ENCODE results near the gene PRR7.
"Not testable (repeated sequence)": the region's sequence is repeated elsewhere in the genome, so short reads cannot be mapped to it uniquely, and the experiment has no call there.

Gene PRR7, protein sequence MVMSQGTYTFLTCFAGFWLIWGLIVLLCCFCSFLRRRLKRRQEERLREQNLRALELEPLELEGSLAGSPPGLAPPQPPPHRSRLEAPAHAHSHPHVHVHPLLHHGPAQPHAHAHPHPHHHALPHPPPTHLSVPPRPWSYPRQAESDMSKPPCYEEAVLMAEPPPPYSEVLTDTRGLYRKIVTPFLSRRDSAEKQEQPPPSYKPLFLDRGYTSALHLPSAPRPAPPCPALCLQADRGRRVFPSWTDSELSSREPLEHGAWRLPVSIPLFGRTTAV

DNA sequence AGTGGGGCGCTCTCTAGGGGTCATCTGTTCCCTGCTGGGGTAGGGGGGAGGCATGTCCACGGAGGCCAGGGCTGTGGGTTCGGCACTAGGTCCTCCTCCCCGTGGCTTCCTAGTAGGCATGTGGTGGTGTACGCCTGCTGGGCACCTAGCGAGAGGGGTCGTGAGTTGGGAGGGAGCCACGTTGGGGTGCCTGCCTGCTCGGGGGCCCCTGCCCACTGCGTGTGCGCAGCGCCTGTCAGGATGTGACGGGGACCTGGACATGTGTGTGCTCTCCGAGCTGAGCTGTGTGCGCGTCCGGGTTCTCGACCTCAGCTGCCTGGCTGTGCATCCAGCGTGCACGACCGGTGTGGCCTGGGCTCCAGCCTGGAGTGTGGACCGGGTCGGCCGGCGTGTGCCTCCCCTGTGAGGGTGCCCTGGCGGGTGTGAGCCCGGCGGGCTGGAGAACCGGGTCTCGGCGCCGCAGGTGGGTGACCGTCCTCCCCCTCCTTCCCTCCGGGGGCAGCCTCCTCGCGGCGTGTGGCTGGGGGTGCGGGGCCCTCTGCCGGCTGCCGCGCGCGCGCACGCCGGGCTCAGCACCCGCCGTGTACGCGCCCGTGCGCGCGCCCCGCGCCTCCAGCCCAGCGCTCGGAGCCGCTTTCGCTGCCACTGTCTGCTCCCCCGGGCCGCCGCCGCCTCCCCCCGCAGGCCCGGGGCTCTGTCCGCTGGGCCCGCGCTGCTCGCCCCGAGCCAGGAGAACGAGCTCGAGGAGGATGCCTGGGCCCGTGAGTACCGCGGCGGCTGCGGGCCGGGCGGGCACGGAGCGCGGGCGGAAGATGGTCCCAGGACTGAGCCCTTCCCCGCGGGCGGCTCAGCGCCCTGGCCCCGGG, at the start of gene PRR7:
PRR7 (plus strand) TSS at position 615 of the 866 bp plus-strand sequence. CDS start 8,254 bp downstream, outside the sequence.
- peak; percentile 65 for DNase-seq

DNA sequence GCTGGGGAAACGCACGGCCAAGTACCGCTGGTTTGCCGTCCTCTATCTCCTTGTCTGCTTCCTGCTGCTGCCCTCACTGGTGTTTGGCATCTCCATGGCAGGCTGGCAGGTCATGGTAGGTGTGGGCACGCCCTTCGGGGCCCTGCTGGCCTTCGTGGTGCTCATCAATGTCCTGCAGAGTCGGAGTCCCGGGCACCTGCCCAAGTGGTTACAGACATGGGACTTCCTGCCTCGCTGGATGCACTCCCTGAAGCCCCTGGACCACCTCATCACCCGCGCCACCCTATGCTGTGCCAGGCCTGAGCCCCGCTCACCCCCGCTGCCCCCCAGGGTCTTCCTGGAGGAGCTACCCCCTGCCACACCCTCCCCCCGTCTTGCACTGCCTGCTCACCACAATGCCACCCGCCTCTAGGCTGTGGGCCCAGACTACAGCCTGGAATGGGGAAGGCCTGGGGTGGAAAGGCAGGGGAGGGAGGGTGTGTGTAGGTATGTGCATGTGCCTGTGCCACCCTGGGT, 48.7 kb upstream of the PRR7 start:
- no peak for DNase-seq

DNA sequence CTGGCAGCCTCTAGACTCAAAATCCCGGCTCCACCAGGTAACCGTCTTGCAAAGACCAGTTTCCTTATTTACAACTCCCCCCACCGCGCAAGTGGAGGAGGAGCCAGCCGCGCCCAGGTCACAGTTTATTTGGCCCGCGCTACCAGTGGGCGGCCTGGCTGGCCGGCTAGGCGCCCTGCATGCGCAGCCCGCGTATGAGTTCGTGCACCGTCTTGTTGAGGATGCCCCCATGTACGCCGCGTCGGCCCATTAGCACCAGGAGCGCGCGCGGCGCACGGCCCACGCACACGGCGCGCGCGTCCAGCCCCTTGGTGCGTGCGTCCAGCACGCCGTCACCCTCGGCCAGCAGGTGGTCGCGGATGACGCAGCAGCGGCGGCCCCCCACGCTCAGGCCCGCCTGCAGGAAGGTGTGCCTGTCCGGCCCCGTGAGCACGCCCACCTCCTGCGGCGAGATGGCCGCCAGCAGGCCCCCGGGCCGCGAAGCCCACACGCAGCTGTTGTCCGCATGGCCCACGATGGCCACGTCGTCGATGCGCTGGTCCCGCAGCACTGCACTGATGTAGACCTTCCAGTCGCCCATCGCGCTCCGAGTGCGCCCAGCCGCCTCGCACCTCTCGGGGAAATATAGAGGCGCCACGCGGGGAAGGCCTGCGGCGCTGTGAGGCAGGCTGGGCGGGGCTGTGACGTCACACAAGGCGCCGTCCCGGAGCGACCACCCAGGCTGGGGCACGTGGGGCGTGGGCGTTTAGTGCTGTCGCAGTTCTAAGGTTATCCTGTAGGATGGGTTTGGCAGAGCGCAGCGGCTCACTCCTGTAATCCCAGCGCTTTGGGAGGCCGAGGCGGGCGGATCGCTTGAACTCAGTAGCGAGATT, 46.4 kb upstream of the PRR7 start, which contains the start of gene PFN3:
PFN3 (minus strand) TSS at position 665 of the 872 bp plus-strand sequence; CDS start at position 580, 85 bp downstream.
- no peak for DNase-seq

DNA sequence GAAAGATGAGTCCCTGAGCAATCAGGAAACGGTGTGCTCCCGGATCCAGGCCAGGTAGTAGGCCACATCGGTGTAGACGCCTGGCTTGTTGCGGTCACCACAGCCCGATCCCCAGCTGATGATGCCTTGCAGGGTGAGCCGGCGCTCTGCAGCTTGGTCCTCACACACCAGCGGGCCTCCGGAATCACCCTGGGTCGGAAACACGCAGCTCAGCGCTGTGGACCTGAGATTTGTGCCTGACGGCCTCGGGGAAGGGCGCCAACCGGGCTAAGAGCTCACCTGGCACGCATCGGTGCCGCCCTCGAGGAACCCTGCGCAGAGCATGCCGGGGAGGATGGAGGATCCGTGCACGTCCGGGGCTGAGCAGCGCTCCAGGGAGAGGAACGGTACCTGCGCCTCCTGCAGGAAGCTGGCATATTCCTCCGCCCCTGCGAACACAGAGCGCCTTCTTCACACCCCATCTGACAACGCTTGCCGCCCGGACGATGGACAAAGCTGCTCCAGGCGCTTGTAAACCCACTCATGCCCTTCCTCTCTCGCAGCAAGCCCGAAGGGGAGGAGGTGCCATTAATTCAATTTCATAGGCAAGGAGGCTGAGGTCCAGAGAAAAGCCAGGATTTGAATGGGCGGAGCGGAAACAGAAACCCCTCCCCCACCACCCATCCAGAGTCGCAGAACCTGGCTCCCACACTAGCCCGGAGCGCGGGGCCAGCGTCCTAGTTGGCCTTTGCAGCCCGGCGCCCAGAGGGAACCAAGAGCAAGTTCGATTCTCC, 44.2 kb upstream of the PRR7 start:
- peak; percentile 78 for DNase-seq

DNA sequence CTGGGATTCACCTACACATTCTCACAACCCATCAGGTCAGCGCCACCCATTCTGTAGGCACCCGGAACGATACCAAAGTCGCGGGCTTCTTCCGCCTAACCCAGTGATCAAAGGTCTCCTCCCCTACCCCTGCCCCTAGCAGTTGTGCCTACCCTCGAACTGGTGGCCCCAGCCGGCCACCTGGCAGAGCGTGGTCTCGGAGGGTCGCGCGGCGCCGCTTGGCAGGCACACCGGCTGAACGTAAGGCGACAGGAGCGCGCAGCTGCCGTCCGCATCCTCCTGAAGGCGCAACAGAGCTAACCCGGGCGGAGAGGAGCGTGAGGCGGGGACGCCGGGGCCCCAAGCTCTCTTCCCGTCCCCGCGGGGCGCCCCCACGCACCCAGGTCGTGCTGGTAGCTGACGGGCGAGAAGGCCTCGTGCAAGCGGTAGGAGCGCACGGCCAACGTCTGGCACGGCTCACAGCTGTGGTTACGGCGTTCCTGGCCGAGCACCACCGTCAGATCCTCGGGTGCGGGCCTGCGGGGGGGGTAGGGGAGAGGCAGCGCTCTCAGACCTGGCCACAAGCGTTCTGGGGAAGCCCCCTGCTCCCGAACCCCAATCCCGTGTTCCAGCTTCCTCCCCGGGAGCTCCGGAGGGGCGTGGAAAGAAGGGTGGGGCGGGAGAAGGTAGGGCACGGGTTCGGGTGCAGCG, 43.4 kb upstream of the PRR7 start:
- no peak for DNase-seq

DNA sequence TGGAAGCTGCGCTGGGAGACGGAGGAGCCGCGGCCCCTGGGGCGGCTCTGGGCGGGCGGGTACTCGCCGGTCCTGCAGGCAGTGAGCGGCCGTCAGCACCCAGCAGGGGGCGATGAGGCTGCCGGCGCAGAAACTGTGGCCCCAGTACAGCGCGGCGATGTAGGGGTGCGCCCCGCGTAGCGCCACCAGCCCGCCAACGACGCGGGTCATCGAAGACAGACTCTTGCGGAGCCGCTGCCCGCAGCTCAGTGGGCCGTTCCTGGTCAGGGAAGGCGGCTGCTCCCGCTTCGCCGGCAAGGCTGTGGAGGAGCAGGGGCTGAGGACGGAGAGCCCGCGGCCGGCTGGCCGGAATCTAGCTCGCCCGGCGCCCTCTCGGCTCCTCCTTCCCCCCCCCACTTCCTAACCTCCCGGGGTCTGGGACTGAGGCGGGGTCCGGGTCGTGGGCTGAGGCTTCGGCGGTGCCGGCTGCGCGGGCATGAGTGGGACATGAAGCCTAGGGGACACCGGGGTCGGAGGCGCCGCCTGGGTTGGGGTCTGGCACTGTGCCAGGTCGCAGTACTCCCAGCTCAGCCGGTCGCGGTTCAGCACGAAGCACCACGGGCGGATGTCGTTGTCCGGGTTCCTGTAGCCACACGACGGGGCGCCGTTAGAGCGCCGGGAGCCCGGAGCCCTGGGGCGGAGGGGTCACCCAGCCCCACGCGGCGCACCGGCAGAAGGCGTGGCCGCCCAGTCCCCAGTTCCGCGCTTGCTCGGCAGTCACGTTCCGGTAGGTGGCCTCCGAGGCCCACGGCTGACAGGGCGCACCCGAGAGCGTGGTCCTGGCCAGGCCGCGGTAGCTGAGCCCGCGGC, 42.6 kb upstream of the PRR7 start:
- peak; percentile 71 for DNase-seq

DNA sequence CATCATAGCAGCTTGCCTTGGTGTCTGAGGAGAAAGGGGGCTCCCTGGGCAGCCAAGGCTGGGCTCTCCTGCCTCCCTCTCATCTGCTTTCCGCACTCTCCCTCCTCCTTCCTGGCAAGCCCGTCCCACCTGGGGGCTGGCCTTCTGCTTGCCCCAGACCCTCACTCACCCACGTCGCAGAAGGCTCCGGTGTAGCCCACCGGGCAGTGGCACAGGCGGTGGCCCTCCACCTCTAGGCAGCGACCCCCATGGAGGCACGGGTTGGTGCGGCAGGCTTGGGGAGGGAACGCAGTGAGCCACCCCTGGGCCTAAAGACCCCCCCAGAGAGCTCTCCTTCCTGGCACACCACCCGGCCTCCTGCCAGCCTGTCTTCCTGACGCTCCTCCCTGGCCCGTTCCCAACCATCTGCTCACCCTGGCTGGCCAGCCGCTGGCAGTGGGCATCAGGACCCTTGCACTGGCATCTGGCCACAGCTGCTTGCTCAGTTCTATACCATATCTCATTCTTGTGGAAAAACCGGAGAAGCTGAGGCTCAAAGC, 41.9 kb upstream of the PRR7 start:
- DNase-seq: no peak

DNA sequence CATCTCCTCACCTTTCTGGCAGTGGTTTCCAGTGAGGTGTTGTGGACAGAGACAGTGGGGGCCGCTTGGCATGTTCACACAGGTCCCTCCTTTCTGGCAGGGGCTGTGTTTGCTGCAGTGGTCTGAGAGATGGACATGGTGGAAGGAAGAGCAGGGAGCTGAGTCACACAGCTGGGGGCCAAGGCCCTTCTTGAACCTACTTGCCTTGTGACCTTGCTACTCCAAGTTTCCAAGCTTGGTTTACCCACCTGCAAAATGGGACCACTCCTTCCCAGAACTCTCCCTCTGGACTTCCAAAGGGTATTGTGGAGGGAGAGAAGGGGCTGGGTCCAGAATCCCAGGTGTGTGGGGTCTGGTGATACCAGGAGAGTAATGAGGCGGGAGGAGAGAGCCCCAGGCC, 41.3 kb upstream of the PRR7 start:
- DNase-seq: no peak

DNA sequence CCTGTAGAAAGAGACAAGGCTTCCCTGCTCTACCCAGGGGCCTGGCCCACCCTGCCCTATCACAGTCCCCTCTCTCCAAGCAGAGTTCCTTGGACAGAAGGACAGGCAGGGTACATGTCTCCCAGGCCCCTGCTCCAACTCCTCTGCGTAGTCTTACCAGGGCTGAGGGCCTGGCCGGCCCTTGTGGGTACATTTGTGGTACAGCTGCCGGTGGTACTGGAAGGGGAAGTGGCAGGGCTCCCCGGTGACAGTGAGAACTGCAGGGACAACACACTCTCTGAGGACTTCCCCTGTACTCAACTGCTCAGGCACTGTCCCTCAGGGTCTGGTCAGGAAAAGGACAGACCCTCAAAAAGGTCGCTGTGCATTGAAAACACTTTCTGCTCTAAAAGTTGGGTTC, 40.8 kb upstream of the PRR7 start:
- DNase-seq: no peak

DNA sequence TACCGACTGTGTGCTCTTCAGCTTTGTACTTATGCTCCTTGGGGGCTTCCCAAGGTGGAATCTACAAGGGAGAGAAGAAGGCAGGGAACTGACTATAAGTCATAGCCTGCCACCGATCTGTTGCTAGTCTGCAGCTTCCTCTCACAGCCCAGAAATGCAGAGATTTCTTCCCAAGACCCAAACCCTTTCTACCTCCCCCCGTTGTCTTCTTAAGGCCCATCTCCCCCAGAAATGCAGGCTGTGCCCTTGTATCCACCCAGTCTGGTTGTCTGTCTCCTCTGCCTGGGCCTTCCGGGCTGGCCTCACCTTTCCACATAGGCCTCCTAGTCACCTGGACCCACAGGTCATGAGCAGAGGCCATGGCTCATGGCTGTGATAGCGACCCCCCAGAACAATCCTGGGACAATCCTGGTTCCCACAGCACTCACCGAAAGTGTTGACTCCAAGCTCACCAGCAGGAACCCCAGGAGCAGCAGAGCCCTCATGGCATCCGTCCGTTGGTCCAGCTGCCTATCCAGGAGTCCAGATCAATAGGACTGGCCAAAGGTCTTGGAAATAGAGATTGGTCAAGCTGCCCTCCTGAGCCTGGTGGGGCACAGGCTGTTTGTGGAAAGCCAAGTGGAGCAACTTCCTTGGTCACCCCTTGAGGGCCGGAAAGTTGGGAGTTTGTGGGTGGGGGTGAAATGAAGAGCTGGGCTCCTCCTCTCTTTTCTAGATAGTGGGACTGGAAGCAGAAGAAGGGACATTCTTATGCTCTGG, 37.4 kb upstream of the PRR7 start, which contains the start of gene F12:
F12 (minus strand) TSS at position 522 of the 759 bp plus-strand sequence; CDS start at position 485, 37 bp downstream.
- no peak for DNase-seq

DNA sequence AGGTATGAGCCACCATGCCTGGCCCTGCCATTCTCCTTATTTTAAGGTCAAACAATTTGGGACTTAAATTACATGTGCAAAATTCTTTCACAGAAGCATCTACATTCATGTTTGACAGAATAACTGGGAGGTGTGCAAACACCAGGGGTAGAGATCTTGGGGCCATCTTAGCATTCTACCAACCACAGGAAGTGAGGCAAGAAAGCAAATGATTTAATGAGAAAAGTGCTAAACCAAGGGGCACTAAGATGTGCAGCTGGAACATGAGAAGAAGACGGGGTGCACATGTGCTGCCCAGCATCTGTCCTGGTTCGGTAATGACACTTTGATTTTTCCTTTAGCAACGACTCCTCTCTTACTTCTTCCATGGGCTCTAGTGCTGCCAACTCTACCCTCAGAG, 36.0 kb upstream of the PRR7 start:
- DNase-seq: no peak

DNA sequence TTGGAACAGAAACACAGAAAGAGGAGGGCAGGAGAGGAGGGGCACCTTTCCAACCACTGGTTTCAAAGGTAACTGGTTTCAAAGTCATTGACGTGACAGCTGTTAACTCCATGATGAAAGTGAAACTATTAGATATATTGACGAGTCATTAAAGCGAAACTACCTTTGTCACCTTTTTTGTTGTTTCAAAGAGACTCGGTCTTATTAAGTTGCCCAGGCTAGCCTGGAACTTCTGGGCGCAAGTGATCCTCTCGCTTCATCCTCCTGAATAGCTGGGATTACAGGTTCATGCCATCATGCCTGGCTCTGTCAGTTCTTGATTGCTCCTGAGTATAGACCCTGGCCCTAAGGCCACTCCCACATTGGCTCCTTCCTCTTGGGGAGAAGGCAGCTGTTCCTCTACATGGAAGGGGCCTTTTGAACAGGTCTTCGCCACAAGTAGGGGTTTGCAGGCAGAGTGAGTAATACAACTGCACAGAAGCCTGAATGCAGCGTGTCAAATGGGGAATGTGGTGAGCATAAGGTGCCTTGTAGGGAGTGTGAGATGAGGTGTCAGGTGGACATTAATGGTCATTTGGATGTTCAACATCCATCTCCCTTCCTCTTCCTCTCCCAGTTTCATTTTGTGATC, 33.9 kb upstream of the PRR7 start:
- no peak for DNase-seq

DNA sequence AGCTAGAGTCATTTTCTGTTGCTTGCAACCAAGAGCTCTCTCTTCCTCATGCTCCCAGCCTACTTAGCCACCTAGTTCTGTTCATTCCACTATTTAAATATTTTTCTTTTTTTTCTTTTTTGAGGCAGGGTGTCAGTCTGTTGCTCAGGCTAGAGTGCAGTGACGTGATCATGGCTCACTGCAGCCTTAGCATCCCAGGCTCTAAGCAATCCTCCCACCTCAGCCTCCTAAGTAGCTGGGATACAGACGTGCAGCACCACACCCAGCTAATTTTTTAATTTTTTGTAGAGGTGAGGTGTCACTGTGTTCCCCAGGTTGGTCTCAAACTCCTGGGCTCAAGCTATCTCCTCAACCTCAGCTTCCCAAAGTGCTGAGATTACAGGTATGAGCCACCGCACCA, 32.1 kb upstream of the PRR7 start:
- no peak for DNase-seq

DNA sequence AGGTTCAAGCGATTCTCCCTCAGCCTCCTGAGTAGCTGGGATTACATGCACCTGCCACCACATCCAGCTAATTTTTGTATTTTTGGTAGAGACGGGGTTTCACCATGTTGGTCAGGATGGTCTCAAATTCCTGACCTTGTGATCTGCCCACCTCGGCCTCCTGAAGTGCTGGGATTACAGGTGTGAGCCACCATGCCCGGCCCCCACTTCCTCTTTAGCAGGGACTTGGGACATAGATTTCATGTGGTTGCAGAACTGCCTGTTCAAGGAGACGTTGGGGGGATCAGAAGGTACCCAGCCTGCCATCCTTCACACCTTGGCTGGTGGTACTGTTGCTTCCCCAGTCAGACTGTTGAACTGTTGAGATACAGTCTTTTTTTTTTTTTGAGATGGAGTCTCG, 29.5 kb upstream of the PRR7 start:
- DNase-seq: not testable (repeated sequence)

DNA sequence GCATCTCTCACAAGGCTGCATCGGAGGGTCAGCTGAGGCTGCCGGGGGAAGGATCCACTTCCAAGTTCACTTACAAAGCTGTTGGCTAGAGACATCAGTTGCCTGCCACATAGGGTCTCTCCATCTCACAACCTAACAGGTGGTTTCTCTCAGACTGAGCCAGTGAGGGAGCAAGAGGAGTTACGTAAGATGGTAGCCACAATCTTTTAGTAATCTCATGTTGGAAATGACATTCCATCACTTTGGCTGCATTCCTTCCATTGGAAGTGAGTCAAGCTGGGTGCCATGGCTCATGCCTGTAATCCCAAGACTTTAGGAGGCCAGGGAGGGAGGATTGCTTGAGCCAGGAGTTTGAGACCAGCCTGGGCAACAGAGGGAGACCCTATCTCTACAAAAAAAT, 27.6 kb upstream of the PRR7 start:
- no peak for DNase-seq

DNA sequence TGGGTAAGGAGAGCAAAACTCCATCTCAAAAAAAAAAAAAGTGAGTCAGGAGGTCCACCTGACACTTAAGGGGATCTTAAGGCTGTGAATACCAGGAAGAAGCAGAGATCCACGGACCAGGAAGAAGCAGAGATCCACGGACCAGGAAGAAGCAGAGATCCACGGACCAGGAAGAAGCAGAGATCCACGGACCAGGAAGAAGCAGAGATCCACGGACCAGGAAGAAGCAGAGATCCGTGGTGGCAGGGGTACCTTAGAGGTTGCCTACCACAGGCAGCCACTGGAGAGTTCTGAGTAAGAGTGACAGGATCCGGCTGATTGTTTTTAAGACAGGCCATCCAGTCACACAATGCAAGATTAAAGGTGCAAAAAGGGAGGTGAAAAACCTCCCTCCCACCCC, 26.1 kb upstream of the PRR7 start:
- not testable (repeated sequence) for DNase-seq

DNA sequence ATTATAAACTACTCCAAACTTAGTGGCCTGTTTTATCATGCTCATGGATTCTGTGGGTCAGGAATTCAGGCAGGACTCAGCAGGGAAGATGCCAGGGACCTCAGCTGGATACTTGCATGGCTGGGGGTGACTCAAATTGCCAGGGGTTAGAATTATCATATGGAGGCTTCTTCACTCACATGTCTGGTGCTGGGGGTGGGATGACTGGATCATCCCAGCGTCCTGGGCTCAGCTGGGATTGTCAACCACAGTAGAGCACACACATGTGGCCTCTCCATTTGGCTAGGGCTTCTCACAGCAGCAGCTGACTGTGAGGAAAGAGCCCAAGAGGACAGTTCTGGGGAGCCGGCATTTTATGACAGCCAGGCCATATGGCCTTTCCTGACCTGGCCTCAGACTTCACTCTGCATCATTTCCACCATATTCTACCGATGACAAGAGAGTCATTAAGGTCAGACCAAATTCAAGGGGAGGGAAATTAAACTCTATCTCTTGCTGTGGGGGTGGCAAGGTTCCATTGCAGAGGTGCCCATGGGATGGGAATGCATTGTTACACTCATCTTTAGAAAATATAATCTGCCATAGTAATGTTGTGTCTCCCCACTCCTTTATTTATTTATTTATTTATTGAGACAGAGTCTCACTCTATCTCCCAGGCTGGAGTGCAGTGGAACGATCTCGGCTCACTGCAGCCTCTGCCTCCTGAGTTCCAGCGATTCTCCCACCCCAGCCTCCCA, 25.4 kb upstream of the PRR7 start:
- no peak for DNase-seq

DNA sequence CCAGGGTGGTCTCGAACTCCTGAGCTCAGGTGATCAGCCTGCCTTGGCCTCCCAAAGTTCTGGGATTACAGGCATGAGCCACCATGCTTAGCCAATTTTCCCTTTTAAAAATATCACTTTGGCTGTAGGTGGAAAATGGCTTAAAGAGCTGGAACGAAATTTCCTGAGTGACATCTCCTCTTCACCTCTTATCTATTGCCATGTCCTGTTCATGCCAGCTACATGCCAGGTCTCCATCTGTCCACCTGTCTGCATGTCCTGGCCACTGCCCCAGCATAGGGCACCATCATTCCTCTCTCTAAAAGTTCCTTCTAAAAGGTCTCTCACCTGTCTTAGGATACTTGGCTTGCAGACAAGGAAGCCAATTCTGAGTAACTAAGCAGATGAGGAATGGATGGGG, 22.9 kb upstream of the PRR7 start:
- no peak for DNase-seq

All from NCI-H774 (cell line).